Measurements from ENCODE around the gene GALNT18. TPM values are rescaled to one million over a fixed set of nuclear protein-coding genes. Genes with fewer than 3 reads are reported as not detected.

The GALNT18 gene
- polyA plus RNA-seq, 1 experiment, result 4.1 TPM

GRCh38 chr11:11311169-11311568 is 310.6 kb downstream of the GALNT18 start:
- CTCF ChIA-PET, result no interaction called here

GRCh38 chr11:11309906-11310305 is 311.9 kb downstream of the GALNT18 start:
- POLR2A ChIA-PET, result no interaction called here
- no peak for TF ChIP-seq CTCF (IDR thresholded peaks at IDR 0.05; ENCODE audit: insufficient read depth, low read depth, low read length)
- Histone ChIP-seq H3K27me3 (ENCODE audit: control insufficient read depth, insufficient read depth, low read length) (no peaks in the 10 kb centered on the region), H3K4me3 (ENCODE audit: low read depth, low read length) (no peak overlapping the region), H3K36me3 (ENCODE audit: control insufficient read depth, insufficient read depth, low read length) (no peaks in the 10 kb centered on the region)
- no peak for DNase-seq (ENCODE audit: low read depth)
- CTCF ChIA-PET, result no interaction called here

More at GRCh38 chr11:11311169-11311568, 310.6 kb downstream of the GALNT18 start:
- POLR2A ChIA-PET, result no interaction called here
- no peaks in the 10 kb centered on the region for H3K36me3 ChIP-seq (ENCODE audit: control insufficient read depth, insufficient read depth, low read length)
- H3K4me3 ChIP-seq (ENCODE audit: low read depth, low read length), result no peak overlapping the region
- no peak for DNase-seq (ENCODE audit: low read depth)
- H3K27me3 ChIP-seq (ENCODE audit: control insufficient read depth, insufficient read depth, low read length), result no peaks in the 10 kb centered on the region
- no peak for TF ChIP-seq CTCF (IDR thresholded peaks at IDR 0.05; ENCODE audit: insufficient read depth, low read depth, low read length)

- H3K4me3 ChIP-seq (ENCODE audit: low read depth, low read length), result no peak overlapping the region
- H3K36me3 ChIP-seq (ENCODE audit: control insufficient read depth, insufficient read depth, low read length), result no peaks in the 10 kb centered on the region
- no peak for TF ChIP-seq CTCF (IDR thresholded peaks at IDR 0.05; ENCODE audit: insufficient read depth, low read depth, low read length)
- ChIA-PET POLR2A (no interaction called here), CTCF (no interaction called here)
- DNase-seq (ENCODE audit: low read depth), result no peak
- H3K27me3 ChIP-seq (ENCODE audit: control insufficient read depth, insufficient read depth, low read length), result no peaks in the 10 kb centered on the region
Measured at GRCh38 chr11:11308249-11308648, 313.6 kb downstream of the GALNT18 start.

GRCh38 chr11:11306855-11307254 is 314.9 kb downstream of the GALNT18 start:
- Histone ChIP-seq H3K4me3 (ENCODE audit: low read depth, low read length) (no peak overlapping the region), H3K27me3 (ENCODE audit: control insufficient read depth, insufficient read depth, low read length) (no peaks in the 10 kb centered on the region), H3K36me3 (ENCODE audit: control insufficient read depth, insufficient read depth, low read length) (no peaks in the 10 kb centered on the region)
- POLR2A ChIA-PET, result no interaction called here
- no peak for TF ChIP-seq CTCF (IDR thresholded peaks at IDR 0.05; ENCODE audit: insufficient read depth, low read depth, low read length)
- no peak for DNase-seq (ENCODE audit: low read depth)
- CTCF ChIA-PET, result no interaction called here

- H3K27me3 ChIP-seq (ENCODE audit: control insufficient read depth, insufficient read depth, low read length), result no peaks in the 10 kb centered on the region
- ChIA-PET POLR2A (interaction anchor here (0.6 kb wide), 1 partner anchor 172 kb away, joined by 4 read pairs; no protein-coding TSS in a partner anchor), CTCF (no interaction called here)
- H3K36me3 ChIP-seq (ENCODE audit: control insufficient read depth, insufficient read depth, low read length), result no peaks in the 10 kb centered on the region
- no peak for TF ChIP-seq CTCF (IDR thresholded peaks at IDR 0.05; ENCODE audit: insufficient read depth, low read depth, low read length)
- H3K4me3 ChIP-seq (ENCODE audit: low read depth, low read length), result no peak overlapping the region
- DNase-seq (ENCODE audit: low read depth), result no peak
Measured at GRCh38 chr11:11304550-11304949, 317.3 kb downstream of the GALNT18 start.
